Small intestine (tissue), 7 donors: Measurements from ENCODE around the gene FRMD4A. TPM values are rescaled to one million over a fixed set of nuclear protein-coding genes. Genes with fewer than 3 reads are reported as not detected.

Experiments used
- DNase-seq, 2 donors: peaks; one replicate each; pipeline versions ENCODE4 v3.0.0 to v3.0.0-alpha.2; 2013
- FAIRE-seq: peaks from 2 replicates; lab custom pipeline; 2012; peaks lifted over from hg19 to GRCh38; lab: Jason Lieb, UNC
- H3K27ac ChIP-seq, 3 donors: one replicate each; pipeline ENCODE4 v1.5.1; 2013; ENCODE audit warnings: low read length in 2 of 3, mild to moderate bottlenecking in 2 of 3, control low read depth in 1 of 3, inconsistent platforms in 1 of 3, low read depth in 1 of 3, moderate library complexity in 1 of 3
- H3K27me3 ChIP-seq, 3 donors: one replicate each; pipeline ENCODE4 v1.6.1; 2013; ENCODE audit warnings: low read length in 3 of 3, inconsistent platforms in 1 of 3; ENCODE audit not compliant: control insufficient read depth in 3 of 3, insufficient read depth in 3 of 3
- H3K36me3 ChIP-seq, 3 donors: one replicate each; pipeline ENCODE4 v1.6.1; 2013; ENCODE audit warnings: low read length in 3 of 3, inconsistent platforms in 1 of 3, low read depth in 1 of 3, mild to moderate bottlenecking in 1 of 3, moderate library complexity in 1 of 3; ENCODE audit not compliant: control insufficient read depth in 3 of 3, insufficient read depth in 2 of 3
- H3K4me1 ChIP-seq, 3 donors: one replicate each; pipeline ENCODE4 v1.6.1; 2013; ENCODE audit warnings: low read length in 2 of 3, inconsistent platforms in 1 of 3, low read depth in 1 of 3, mild to moderate bottlenecking in 1 of 3, moderate library complexity in 1 of 3; ENCODE audit not compliant: control insufficient read depth in 3 of 3, insufficient read depth in 2 of 3
- H3K4me3 ChIP-seq, 3 donors: one replicate each; pipeline ENCODE4 v1.5.1; 2013; ENCODE audit warnings: low read length in 3 of 3, control low read depth in 1 of 3, inconsistent platforms in 1 of 3, low read depth in 1 of 3, mild to moderate bottlenecking in 1 of 3, moderate library complexity in 1 of 3
- H3K9me3 ChIP-seq, 2 donors: one replicate each; pipeline ENCODE4 v1.6.1; 2013; ENCODE audit warnings: low read depth in 1 of 2, low read length in 1 of 2; ENCODE audit not compliant: control insufficient read depth in 2 of 2, insufficient read depth in 1 of 2
- WGBS, 3 donors: extraction: QIAGEN DNeasy Blood & Tissue Kit; methylation state at CpG; one replicate each; pipeline ENCODE4 v1.1.7; 2013; 5-methylcytosine and 5-hydroxymethylcytosine counted together
- polyA plus RNA-seq, 4 donors: library from polyadenylated mRNA; stranded (reverse) in 3 of 4; unstranded in 1 of 4; fragments of 200-250 nt in 3 of 4; fragments of 120-200 nt in 1 of 4; gene quantifications; one replicate each; pipeline versions ENCODE4 v1.2.1 to v1.2.3, GENCODE V29; 2013
- donor health status: healthy with polysubstance abuse.
- donor health status: control.
- donor health status: control.
- donor health status: Bipolar disorder and iron deficiency.
- donor health status: healthy.

The FRMD4A gene
- polyA plus RNA-seq, 4 donors: 0.45 to 16.9 (median 6.2) TPM

DNA sequence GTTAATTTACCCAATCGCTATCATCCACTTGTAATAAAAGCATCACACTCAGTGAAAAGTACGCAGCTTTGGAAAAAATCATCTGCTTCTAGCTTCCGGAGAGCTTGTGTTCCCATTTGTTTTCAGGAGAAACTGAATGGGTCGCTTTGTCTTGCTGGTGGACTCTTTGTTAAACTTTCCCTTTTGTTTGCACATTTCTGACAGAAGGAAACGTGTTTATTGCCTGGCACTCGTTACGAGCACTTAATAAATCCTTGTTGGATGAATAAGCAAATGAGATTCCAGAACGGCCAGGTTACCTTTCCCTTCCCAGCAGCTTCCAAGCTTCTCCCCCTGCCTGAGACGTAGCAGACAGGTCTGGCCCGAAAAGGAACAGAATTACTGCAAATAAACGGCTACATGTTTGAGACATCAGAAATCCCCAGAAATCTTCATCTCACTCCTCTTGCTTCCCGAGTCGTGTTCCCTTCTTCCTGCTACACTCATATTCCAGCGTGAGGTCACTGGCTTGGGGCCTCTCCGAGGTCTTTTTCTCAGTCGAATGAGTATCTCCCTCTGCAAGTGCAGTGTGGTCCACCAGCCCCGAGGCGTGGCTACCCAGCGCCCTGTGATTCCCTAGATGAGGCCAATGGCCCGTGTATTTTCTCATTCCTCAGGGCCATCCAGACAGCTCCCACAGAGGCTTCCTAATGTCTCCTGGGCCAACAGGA lies 167.2 kb downstream of the FRMD4A start:
- WGBS, 3 donors: 52 to 56% (median 53%) methylated on average over 20 of the region's 20 CpGs
- Histone ChIP-seq H3K27ac (no peak overlapping the region), H3K9me3 (no peaks in the 10 kb centered on the region), H3K4me1 (no peaks in the 10 kb centered on the region), H3K36me3 (no peaks in the 10 kb centered on the region), H3K4me3 (no peak overlapping the region), H3K27me3 (peaks cover 0 to 8% (median 8%) of the 10 kb centered on the region in 3 donors)
- FAIRE-seq (no peak), DNase-seq (no peak)

GRCh38 chr10:14162629-14163344 lies 167.9 kb downstream of the FRMD4A start:
- FAIRE-seq: no peak
- 53 to 60% (median 60%) methylated on average over 5 of the region's 5 CpGs for WGBS, 3 donors
- DNase-seq: no peak

GRCh38 chr10:14162061-14162460 lies 168.7 kb downstream of the FRMD4A start:
- H3K9me3 ChIP-seq: peaks cover 0 to 2% of the 10 kb centered on the region in 2 donors
- no peaks in the 10 kb centered on the region for H3K36me3 ChIP-seq
- peaks cover 0 to 10% (median 8%) of the 10 kb centered on the region in 3 donors for H3K27me3 ChIP-seq
- FAIRE-seq (no peak), DNase-seq (no peak)
- H3K4me3 ChIP-seq: no peak overlapping the region
- no peak overlapping the region for H3K27ac ChIP-seq
- 84 to 91% (median 86%) methylated on average over 5 of the region's 5 CpGs for WGBS, 3 donors
- H3K4me1 ChIP-seq: no peaks in the 10 kb centered on the region

More at GRCh38 chr10:14162629-14163344, 167.9 kb downstream of the FRMD4A start:
- peaks cover 0 to 2% of the 10 kb centered on the region in 2 donors for H3K9me3 ChIP-seq
- H3K27me3 ChIP-seq: peaks cover 0 to 8% (median 8%) of the 10 kb centered on the region in 3 donors
- H3K36me3 ChIP-seq: no peaks in the 10 kb centered on the region
- no peaks in the 10 kb centered on the region for H3K4me1 ChIP-seq
- no peak overlapping the region for H3K27ac ChIP-seq
- no peak overlapping the region for H3K4me3 ChIP-seq

DNA sequence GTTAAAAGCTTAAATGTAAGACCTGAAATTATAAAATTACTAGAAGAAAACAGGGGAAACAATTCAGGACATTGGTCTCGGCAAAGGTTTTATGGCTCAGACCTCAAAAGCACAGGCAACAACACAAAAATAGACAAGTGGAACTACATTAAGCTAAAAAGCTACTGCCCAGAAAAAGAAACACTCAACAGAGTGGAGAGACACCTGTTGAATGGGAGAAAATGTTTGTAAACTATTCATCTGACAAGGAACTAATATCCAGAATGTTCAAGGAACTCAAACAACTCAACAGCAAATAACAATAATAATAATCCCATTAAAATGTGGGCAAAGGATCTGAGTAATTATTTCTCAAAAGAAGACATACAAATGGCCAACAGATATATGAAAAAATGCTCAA lies 170.4 kb downstream of the FRMD4A start:
- no peak overlapping the region for H3K27ac ChIP-seq
- peaks cover 0 to 3% of the 10 kb centered on the region in 2 donors for H3K9me3 ChIP-seq
- H3K4me3 ChIP-seq: no peak overlapping the region
- no peak for FAIRE-seq
- DNase-seq: no peak
- 92 to 100% (median 100%) methylated on average over 1 of the region's 1 CpG for WGBS, 3 donors
- H3K27me3 ChIP-seq: peaks cover 0 to 12% (median 8%) of the 10 kb centered on the region in 3 donors
- H3K36me3 ChIP-seq: no peaks in the 10 kb centered on the region
- no peaks in the 10 kb centered on the region for H3K4me1 ChIP-seq

- FAIRE-seq: no peak
- Histone ChIP-seq H3K4me3 (no peak overlapping the region), H3K27me3 (peaks cover 0 to 7% (median 2%) of the 10 kb centered on the region in 3 donors), H3K9me3 (peaks cover 0 to 5% of the 10 kb centered on the region in 2 donors), H3K4me1 (no peaks in the 10 kb centered on the region), H3K27ac (no peak overlapping the region), H3K36me3 (no peaks in the 10 kb centered on the region)
- no peak for DNase-seq
These were observed 172.1 kb downstream of the FRMD4A start for GRCh38 chr10:14158575-14158974.

GRCh38 chr10:14156104-14156503 lies 174.6 kb downstream of the FRMD4A start:
- FAIRE-seq (no peak), DNase-seq (no peak)
- no peak overlapping the region for H3K27ac ChIP-seq
- H3K27me3 ChIP-seq: peaks cover 0 to 4% (median 0%) of the 10 kb centered on the region in 3 donors
- no peak overlapping the region for H3K4me3 ChIP-seq
- 79 to 86% (median 80%) methylated on average over 5 of the region's 5 CpGs for WGBS, 3 donors
- H3K4me1 ChIP-seq: no peaks in the 10 kb centered on the region
- peaks cover 0 to 5% of the 10 kb centered on the region in 2 donors for H3K9me3 ChIP-seq
- no peaks in the 10 kb centered on the region for H3K36me3 ChIP-seq

DNA sequence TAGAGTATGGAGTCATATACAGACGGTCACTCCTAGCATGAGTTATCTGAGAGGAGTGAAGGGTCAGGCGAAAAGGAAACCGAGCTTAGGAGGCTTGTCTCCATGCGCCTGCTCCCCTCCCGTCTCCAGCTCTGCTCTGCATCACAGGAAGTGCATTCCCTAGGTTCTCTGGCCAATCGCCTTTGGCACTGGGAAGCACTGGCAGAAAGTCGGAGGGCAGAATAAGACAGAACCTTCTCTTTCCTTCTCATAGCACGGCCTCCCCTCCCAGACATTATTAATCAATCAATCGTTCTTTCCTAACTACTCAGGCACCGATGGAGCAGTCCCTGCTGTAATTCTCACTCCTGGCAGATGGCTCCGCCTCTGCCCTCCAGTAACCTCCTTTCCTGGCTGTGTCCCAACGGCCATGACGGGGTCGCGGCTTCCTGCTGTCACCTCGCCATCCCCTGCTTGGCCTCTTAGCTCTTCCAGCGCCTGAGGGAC lies 177.1 kb downstream of the FRMD4A start:
- H3K27ac ChIP-seq: no peak overlapping the region
- H3K27me3 ChIP-seq: peaks cover 0 to 4% (median 0%) of the 10 kb centered on the region in 3 donors
- no peaks in the 10 kb centered on the region for H3K4me1 ChIP-seq
- FAIRE-seq (no peak), DNase-seq (no peak)
- peaks cover 0 to 5% of the 10 kb centered on the region in 2 donors for H3K9me3 ChIP-seq
- H3K4me3 ChIP-seq: no peak overlapping the region
- 65 to 78% (median 72%) methylated on average over 17 of the region's 17 CpGs for WGBS, 3 donors
- no peaks in the 10 kb centered on the region for H3K36me3 ChIP-seq

DNA sequence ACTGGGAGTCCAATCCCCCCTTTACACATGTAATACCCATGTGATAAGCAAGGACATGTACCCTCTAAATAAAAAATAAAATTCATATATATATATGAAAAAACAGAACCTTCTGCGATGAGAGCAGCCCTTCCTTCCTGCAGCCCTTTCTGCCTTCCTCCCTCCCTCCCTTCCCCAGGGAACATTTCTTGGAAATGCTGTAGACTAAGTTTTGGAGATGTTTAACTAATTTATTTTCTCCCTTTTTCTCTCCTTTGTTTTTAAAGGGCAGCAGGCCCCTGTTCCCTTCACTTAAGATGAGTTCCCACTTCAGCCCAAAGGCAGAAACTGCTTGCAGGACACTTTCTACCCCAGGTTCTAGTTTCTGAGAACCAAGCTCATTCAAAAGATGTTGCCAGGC lies 179.2 kb downstream of the FRMD4A start:
- FAIRE-seq (no peak), DNase-seq (no peak)
- WGBS, 3 donors: 73 to 92% (median 90%) methylated on average over 1 of the region's 1 CpG

More for the DNA sequence above, 179.2 kb downstream of the FRMD4A start:
- Histone ChIP-seq H3K4me3 (no peak overlapping the region), H3K27me3 (no peaks in the 10 kb centered on the region), H3K36me3 (no peaks in the 10 kb centered on the region), H3K27ac (no peak overlapping the region), H3K9me3 (peaks cover 0 to 3% of the 10 kb centered on the region in 2 donors), H3K4me1 (no peaks in the 10 kb centered on the region)
